Activated effector memory CD4-positive, alpha-beta T cell treated with Interleukin-2 at 50 U/mL for 16 hours (primary cell): Measurements from ENCODE around the gene TCHH.
"Not testable (repeated sequence)": the region's sequence is repeated elsewhere in the genome, so short reads cannot be mapped to it uniquely, and the experiment has no call there.

Source experiments
- DNase-seq: peaks from one replicate; pipeline ENCODE4 v3.0.0-alpha.2; 2020

The TCHH gene

GRCh38 chr1:152112101-152112884 lies 3.0 kb downstream of the TCHH start:
- no peak for DNase-seq

- no peak for DNase-seq
Observed at GRCh38 chr1:152111515-152111968, 3.7 kb downstream of the TCHH start.

- no peak for DNase-seq
Observed at GRCh38 chr1:152110860-152111514, 4.3 kb downstream of the TCHH start.

GRCh38 chr1:152110365-152110859 lies 4.8 kb downstream of the TCHH start:
- no peak for DNase-seq

GRCh38 chr1:152109998-152110294 lies 5.3 kb downstream of the TCHH start:
- no peak for DNase-seq

GRCh38 chr1:152109231-152109997 lies 5.8 kb downstream of the TCHH start:
- no peak for DNase-seq

- no peak for DNase-seq
Observed at GRCh38 chr1:152108882-152109222, 6.4 kb downstream of the TCHH start.

- DNase-seq: no peak
Observed at GRCh38 chr1:152107984-152108881, 7.0 kb downstream of the TCHH start.

- DNase-seq: no peak
Observed at GRCh38 chr1:152107031-152107983, 7.9 kb downstream of the TCHH start.

GRCh38 chr1:152104854-152105253 lies 10.4 kb downstream of the TCHH start:
- DNase-seq: no peak

GRCh38 chr1:152096931-152097330 lies 18.3 kb downstream of the TCHH start:
- DNase-seq: no peak

- DNase-seq: no peak
Observed at GRCh38 chr1:152089014-152089674, 26.1 kb downstream of the TCHH start, which contains the start of gene TCHHL1. TSS of gene TCHHL1 (minus strand) at chr1:152089064. CDS start at chr1:152088143, 921 bp downstream.

- no peak for DNase-seq
Observed at GRCh38 chr1:152086760-152087159, 28.5 kb downstream of the TCHH start.

GRCh38 chr1:152084853-152085252 lies 30.4 kb downstream of the TCHH start:
- no peak for DNase-seq

GRCh38 chr1:152081026-152081425 lies 34.2 kb downstream of the TCHH start:
- not testable (repeated sequence) for DNase-seq

GRCh38 chr1:152080494-152080893 lies 34.8 kb downstream of the TCHH start:
- not testable (repeated sequence) for DNase-seq

GRCh38 chr1:152078831-152079441 lies 36.3 kb downstream of the TCHH start:
- no peak for DNase-seq

GRCh38 chr1:152072311-152072710 lies 42.9 kb downstream of the TCHH start:
- no peak for DNase-seq

- no peak for DNase-seq
Observed at GRCh38 chr1:152071123-152071522, 44.1 kb downstream of the TCHH start.

- no peak for DNase-seq
Observed at GRCh38 chr1:152067929-152068328, 47.3 kb downstream of the TCHH start.
